GM18508 (cell line): ENCODE measurements around the gene NAPA.

Experiments used
- ATAC-seq: cut with Tn5 transposase; IDR thresholded peaks from one replicate; pipeline ENCODE4 v1.9.1; 2021; ENCODE audit warnings: moderate number of reproducible peaks; ENCODE audit not compliant: insufficient read depth, unreplicated experiment

The NAPA gene

GRCh38 chr19:47503826-47504150 lies 11.1 kb downstream of the NAPA start:
- no peak for ATAC-seq

- no peak for ATAC-seq
Measured at GRCh38 chr19:47503130-47503825, 11.6 kb downstream of the NAPA start.

- no peak for ATAC-seq
Measured at GRCh38 chr19:47499863-47500830, 14.7 kb downstream of the NAPA start.

- ATAC-seq: no peak
Measured at GRCh38 chr19:47499371-47499770, 15.5 kb downstream of the NAPA start.

GRCh38 chr19:47498561-47498960 lies 16.3 kb downstream of the NAPA start:
- ATAC-seq: no peak

GRCh38 chr19:47497821-47498520 lies 16.9 kb downstream of the NAPA start:
- ATAC-seq: no peak

- no peak for ATAC-seq
Measured at GRCh38 chr19:47497050-47497766, 17.7 kb downstream of the NAPA start.

- no peak for ATAC-seq
Measured at GRCh38 chr19:47495478-47496372, 19.1 kb downstream of the NAPA start.

GRCh38 chr19:47494729-47495128 lies 20.1 kb downstream of the NAPA start:
- no peak for ATAC-seq

GRCh38 chr19:47494211-47494547 lies 20.7 kb downstream of the NAPA start:
- ATAC-seq: no peak

GRCh38 chr19:47493378-47494210 lies 21.3 kb downstream of the NAPA start:
- ATAC-seq: no peak

- ATAC-seq: no peak
Measured at GRCh38 chr19:47492571-47493377, 22.1 kb downstream of the NAPA start.

- ATAC-seq: no peak
Measured at GRCh38 chr19:47492137-47492533, 22.7 kb downstream of the NAPA start.

GRCh38 chr19:47491358-47492136 lies 23.3 kb downstream of the NAPA start:
- ATAC-seq: no peak

GRCh38 chr19:47490847-47491246 lies 24.0 kb downstream of the NAPA start:
- no peak for ATAC-seq

- ATAC-seq: no peak
Measured at GRCh38 chr19:47490031-47490430, 24.8 kb downstream of the NAPA start.
